GM12891 (cell line): Measurements from ENCODE around the gene KCNK16.

Experiments
- PAX5 ChIP-seq: IDR thresholded peaks from 2 replicates; pipeline ENCODE4 v1.6.1; 2011; ENCODE audit warnings: low read length, moderate library complexity, mild to moderate bottlenecking; ENCODE audit not compliant: insufficient read depth, severe bottlenecking
- POLR2A ChIP-seq: IDR thresholded peaks from 2 replicates; pipeline ENCODE4 v1.6.1; 2011; ENCODE audit warnings: low read depth, low read length, control low read depth
- POLR2AphosphoS5 ChIP-seq: IDR thresholded peaks from 2 replicates; pipeline ENCODE4 v1.6.1; 2011; ENCODE audit warnings: low read depth, low read length, control low read depth
- POU2F2 ChIP-seq: IDR thresholded peaks from 2 replicates; pipeline ENCODE4 v1.6.1; 2011; ENCODE audit warnings: low read depth, mild to moderate bottlenecking, control low read depth, low read length, moderate library complexity
- SPI1 ChIP-seq: IDR thresholded peaks from 2 replicates; pipeline ENCODE4 v1.6.1; 2011; ENCODE audit warnings: low read depth, low read length, control low read depth
- TAF1 ChIP-seq: IDR thresholded peaks from 2 replicates; pipeline ENCODE4 v1.6.1; 2011; ENCODE audit warnings: low read depth, low read length, control low read depth

GRCh38 chr6:39328066-39328465, 5.6 kb upstream of the KCNK16 start:
- TF ChIP-seq SPI1 (no peak), TAF1 (no peak), POLR2AphosphoS5 (no peak), POLR2A (no peak), POU2F2 (no peak), PAX5 (no peak)
